ENCODE data around the gene YWHAG. TPM values are rescaled to one million over a fixed set of nuclear protein-coding genes. Genes with fewer than 3 reads are reported as not detected.

Gene YWHAG
- total and polyA plus RNA-seq, 9 of the 15 experiments (the other 6 are each of a cell fraction or from before 2014, with no cell fraction given) = 30.4 to 246 (median 94.5) TPM

DNA sequence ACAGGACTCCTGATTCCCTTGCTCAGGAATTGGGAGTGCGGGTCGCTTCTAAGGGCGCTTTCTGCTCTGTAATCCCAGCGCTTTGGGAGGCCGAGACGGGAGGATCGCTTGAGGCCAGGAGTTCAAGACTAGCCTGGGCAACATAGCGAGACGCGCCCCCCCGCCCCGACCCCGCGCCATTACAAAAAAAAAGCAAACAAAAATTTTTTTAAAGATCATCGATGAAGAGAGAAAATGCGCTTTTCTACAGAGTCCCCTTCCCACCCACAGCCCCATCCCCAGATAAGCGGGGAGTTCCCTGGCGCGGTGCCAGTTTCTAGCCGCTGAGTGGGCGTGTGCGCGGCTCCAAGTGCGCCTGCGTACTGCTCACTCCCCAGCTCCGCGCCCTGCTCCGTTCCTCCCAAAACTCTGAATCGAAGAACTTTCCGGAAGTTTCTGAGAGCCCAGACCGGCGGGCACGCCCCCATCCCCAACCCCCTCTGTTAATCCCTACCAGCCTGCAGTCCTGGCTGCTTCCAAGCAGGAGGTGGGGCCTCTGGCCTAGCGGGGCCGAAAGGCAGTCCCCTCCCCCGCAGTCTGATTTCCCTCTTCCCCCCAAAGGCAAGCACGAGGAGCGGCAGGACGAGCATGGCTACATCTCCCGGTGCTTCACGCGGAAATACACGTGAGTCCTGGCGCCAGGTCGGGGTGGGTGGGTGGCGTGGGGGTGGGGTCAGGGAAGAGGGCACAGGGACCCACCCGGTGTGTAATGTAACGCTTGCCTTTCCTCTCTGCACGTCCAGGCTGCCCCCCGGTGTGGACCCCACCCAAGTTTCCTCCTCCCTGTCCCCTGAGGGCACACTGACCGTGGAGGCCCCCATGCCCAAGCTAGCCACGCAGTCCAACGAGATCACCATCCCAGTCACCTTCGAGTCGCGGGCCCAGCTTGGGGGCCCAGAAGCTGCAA lies 55.3 kb downstream of the YWHAG start (continued):
- TF ChIP-seq, protein P1, sequence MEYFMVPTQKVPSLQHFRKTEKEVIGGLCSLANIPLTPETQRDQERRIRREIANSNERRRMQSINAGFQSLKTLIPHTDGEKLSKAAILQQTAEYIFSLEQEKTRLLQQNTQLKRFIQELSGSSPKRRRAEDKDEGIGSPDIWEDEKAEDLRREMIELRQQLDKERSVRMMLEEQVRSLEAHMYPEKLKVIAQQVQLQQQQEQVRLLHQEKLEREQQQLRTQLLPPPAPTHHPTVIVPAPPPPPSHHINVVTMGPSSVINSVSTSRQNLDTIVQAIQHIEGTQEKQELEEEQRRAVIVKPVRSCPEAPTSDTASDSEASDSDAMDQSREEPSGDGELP (CRISPR knock-in tag; IDR thresholded peaks at IDR 0.05; ENCODE audit: borderline replicate concordance) = peak; percentile 83; the same call in 1 of the 2 replicates
- TF ChIP-seq CXXC5 (CRISPR knock-in tag; IDR thresholded peaks at IDR 0.05) = peak; percentile 66
- TF ChIP-seq SIN3A (IDR thresholded peaks at IDR 0.05; ENCODE audit: borderline replicate concordance in 2 of 2, control insufficient read depth in 1 of 2, low read depth in 2 of 2, low read length in 2 of 2) = peak; percentile 53 to 86; a peak in 3 of 4 replicates
- no peak for TF ChIP-seq RBM14 (IDR thresholded peaks at IDR 0.05; ENCODE audit: borderline replicate concordance, insufficient read depth, low read depth, low read length)
- TF ChIP-seq, protein P2, sequence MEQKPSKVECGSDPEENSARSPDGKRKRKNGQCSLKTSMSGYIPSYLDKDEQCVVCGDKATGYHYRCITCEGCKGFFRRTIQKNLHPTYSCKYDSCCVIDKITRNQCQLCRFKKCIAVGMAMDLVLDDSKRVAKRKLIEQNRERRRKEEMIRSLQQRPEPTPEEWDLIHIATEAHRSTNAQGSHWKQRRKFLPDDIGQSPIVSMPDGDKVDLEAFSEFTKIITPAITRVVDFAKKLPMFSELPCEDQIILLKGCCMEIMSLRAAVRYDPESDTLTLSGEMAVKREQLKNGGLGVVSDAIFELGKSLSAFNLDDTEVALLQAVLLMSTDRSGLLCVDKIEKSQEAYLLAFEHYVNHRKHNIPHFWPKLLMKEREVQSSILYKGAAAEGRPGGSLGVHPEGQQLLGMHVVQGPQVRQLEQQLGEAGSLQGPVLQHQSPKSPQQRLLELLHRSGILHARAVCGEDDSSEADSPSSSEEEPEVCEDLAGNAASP (IDR thresholded peaks at IDR 0.05) = no peak
- TF ChIP-seq NR2C1 (IDR thresholded peaks at IDR 0.05) = no peak
- TF ChIP-seq NR2C1 (tag; IDR thresholded peaks at IDR 0.05) = no peak
- TF ChIP-seq MECOM (CRISPR knock-in tag; IDR thresholded peaks at IDR 0.05) = no peak
- no peak for TF ChIP-seq HNRNPL (IDR thresholded peaks at IDR 0.05; ENCODE audit: low read depth, low read length)
- no peak for TF ChIP-seq FOXA1 (IDR thresholded peaks at IDR 0.05; ENCODE audit: borderline replicate concordance)
- TF ChIP-seq FOSL1 (tag; conservative IDR thresholded peaks at IDR 0.05) = no peak
- TF ChIP-seq, protein P3, sequence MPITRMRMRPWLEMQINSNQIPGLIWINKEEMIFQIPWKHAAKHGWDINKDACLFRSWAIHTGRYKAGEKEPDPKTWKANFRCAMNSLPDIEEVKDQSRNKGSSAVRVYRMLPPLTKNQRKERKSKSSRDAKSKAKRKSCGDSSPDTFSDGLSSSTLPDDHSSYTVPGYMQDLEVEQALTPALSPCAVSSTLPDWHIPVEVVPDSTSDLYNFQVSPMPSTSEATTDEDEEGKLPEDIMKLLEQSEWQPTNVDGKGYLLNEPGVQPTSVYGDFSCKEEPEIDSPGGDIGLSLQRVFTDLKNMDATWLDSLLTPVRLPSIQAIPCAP (CRISPR knock-in tag; IDR thresholded peaks at IDR 0.05; ENCODE audit: borderline replicate concordance) = no peak
- TF ChIP-seq, protein P4, sequence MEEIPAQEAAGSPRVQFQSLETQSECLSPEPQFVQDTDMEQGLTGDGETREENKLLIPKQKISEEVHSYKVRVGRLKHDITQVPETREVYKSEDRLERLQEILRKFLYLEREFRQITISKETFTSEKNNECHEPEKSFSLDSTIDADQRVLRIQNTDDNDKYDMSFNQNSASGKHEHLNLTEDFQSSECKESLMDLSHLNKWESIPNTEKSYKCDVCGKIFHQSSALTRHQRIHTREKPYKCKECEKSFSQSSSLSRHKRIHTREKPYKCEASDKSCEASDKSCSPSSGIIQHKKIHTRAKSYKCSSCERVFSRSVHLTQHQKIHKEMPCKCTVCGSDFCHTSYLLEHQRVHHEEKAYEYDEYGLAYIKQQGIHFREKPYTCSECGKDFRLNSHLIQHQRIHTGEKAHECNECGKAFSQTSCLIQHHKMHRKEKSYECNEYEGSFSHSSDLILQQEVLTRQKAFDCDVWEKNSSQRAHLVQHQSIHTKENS (CRISPR knock-in tag; IDR thresholded peaks at IDR 0.05) = no peak
- 0 out of 2 replicates have a peak, but pooled peaks have one; percentile 58 for TF ChIP-seq GTF2F1 (IDR thresholded peaks at IDR 0.05; ENCODE audit: low read depth, low read length)
- TF ChIP-seq MBD2 (IDR thresholded peaks at IDR 0.05; ENCODE audit: borderline replicate concordance, low read depth) = 0 out of 2 replicates have a peak, but pooled peaks have one; percentile 27
- TF ChIP-seq, protein P5, sequence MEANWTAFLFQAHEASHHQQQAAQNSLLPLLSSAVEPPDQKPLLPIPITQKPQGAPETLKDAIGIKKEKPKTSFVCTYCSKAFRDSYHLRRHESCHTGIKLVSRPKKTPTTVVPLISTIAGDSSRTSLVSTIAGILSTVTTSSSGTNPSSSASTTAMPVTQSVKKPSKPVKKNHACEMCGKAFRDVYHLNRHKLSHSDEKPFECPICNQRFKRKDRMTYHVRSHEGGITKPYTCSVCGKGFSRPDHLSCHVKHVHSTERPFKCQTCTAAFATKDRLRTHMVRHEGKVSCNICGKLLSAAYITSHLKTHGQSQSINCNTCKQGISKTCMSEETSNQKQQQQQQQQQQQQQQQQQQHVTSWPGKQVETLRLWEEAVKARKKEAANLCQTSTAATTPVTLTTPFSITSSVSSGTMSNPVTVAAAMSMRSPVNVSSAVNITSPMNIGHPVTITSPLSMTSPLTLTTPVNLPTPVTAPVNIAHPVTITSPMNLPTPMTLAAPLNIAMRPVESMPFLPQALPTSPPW (CRISPR knock-in tag; IDR thresholded peaks at IDR 0.05) = peak; percentile 75; the same call in 1 of the 2 replicates
- peak; percentile 58 for TF ChIP-seq MEIS2 (IDR thresholded peaks at IDR 0.05; ENCODE audit: partially characterized antibody)
- TF ChIP-seq, protein P6, sequence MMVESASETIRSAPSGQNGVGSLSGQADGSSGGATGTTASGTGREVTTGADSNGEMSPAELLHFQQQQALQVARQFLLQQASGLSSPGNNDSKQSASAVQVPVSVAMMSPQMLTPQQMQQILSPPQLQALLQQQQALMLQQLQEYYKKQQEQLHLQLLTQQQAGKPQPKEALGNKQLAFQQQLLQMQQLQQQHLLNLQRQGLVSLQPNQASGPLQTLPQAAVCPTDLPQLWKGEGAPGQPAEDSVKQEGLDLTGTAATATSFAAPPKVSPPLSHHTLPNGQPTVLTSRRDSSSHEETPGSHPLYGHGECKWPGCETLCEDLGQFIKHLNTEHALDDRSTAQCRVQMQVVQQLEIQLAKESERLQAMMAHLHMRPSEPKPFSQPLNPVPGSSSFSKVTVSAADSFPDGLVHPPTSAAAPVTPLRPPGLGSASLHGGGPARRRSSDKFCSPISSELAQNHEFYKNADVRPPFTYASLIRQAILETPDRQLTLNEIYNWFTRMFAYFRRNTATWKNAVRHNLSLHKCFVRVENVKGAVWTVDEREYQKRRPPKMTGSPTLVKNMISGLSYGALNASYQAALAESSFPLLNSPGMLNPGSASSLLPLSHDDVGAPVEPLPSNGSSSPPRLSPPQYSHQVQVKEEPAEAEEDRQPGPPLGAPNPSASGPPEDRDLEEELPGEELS (CRISPR knock-in tag; IDR thresholded peaks at IDR 0.05; ENCODE audit: borderline replicate concordance) = no peak
